ENCODE results near the gene KCNT1.

- TF ChIP-seq CTCF (IDR thresholded peaks at IDR 0.05) (no peak), POLR2A (IDR thresholded peaks at IDR 0.05) (no peak)
Measured at GRCh38 chr9:135770203-135770535, 68.2 kb downstream of the KCNT1 start.

Data from uterus (tissue), 2 donors.